Measurements from ENCODE around the gene INPP5B. TPM values are rescaled to one million over a fixed set of nuclear protein-coding genes. Genes with fewer than 3 reads are reported as not detected.
"Not testable (repeated sequence)": the region's sequence is repeated elsewhere in the genome, so short reads cannot be mapped to it uniquely, and the experiment has no call there.

INPP5B gene
- total RNA-seq, 5 donors from 2014 or later (not counting 1 experiment from before 2014, with no cell fraction given), result 27.9 to 35.8 (median 30.9) TPM

DNA sequence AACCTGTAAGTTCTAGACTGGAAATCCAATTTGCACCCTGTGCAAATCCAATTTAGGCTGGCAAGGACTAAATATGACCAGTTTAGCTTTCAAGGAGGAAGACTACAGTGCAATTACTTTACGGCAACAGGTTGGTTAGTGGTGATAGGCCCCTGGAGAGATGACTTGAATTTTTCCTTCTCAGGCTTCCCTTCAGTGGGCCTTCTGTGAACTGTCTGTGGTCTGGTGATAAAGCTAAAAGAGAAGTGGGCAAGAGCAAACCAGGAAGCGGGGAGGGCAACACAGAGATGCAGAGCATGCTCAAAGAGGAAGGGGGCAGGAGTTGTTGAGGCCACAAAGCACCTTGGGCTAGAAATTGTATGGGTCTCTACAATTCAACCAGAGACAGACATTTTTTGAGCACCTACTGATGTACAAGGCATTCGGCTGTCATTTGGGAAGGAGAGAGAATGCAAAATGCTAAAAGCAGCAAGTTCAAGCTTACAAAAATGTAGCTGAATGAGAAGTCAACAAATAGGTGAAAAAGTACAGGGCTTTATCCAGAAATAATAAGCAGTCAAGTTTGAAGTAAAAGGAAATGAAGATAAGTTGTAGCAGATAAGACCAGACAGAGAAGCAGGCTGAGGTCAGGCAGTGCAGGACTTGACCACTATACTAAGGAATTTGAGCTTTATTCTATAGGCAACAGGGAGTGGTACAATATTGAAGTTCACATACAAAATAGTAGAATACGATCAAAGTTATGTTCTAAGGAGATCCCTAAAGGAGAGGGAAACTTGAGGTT lies 23.9 kb downstream of the INPP5B start:
- 35% methylated on average over 2 of the region's 4 CpGs for WGBS (ENCODE audit: insufficient coverage)
- CTCF ChIA-PET, result interaction anchor here in 1 of 2 donors (0.6 kb wide), 1 partner anchor 47 kb away, joined by 3 read pairs; no protein-coding TSS in a partner anchor
- peak in 11 of 35 experiments; percentile 4 to 56 (median 13) for DNase-seq

DNA sequence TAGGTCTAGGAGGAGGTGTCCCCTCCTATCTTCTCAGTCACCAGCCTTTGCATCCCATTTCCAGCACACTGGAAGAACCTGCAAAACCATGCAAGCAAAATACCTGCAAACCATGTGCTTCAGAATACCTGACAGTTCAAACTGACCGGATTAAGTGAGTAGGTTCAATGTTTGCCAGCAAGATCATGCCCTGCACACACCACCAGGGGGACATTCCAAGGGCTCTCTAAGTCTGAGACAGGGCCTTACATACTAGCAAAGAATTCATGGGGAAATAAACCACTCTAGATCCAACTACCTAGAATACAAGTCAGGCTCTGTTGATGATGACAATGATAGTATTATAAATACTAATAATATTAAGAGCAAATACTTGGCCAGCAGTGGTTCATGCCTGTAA lies 27.6 kb downstream of the INPP5B start:
- ChIA-PET CTCF (no interaction called here), POLR2A (no interaction called here)
- peaks cover 3% of the 10 kb centered on the region for H3K36me3 Mint-ChIP-seq
- ATAC-seq (replicated peaks in 1 of 4) (no peak), DNase-seq (peak in 6 of 35 experiments; percentile 6 to 18 (median 13))
- no peaks in the 10 kb centered on the region for H3K9me3 Mint-ChIP-seq
- Histone ChIP-seq H3K9me3 (no peaks in the 10 kb centered on the region), H3K4me3 (ENCODE audit: control insufficient read depth in 1 of 2, extremely low read depth in 1 of 2, low read length in 1 of 2) (no peak overlapping the region), H3K36me3 (ENCODE audit: control insufficient read depth in 2 of 2, extremely low read depth in 1 of 2, insufficient read depth in 1 of 2, low read length in 1 of 2) (peaks cover 0 to 4% of the 10 kb centered on the region in 2 donors), H3K4me1 (ENCODE audit: control insufficient read depth in 1 of 2, extremely low read depth in 1 of 2, insufficient read depth in 2 of 2, low read length in 2 of 2) (peaks cover 3 to 6% of the 10 kb centered on the region in 2 experiments), H3K27me3 (replicated peaks in 1 of 2; ENCODE audit: control insufficient read depth in 2 of 2, extremely low read depth in 1 of 2, insufficient read depth in 2 of 2, low read length in 1 of 2) (no peaks in the 10 kb centered on the region), H3K27ac (ENCODE audit: low read length) (no peak overlapping the region)
- H3K4me3 Mint-ChIP-seq, result no peak overlapping the region
- H3K4me1 Mint-ChIP-seq, result peaks cover 26 to 34% (median 34%) of the 10 kb centered on the region in 3 donors
- H3K27me3 Mint-ChIP-seq, result no peaks in the 10 kb centered on the region
- 100% methylated on average over 1 of the region's 1 CpG for WGBS (ENCODE audit: insufficient coverage)
- no peak overlapping the region for H3K27ac Mint-ChIP-seq

More for the DNA sequence above, 23.9 kb downstream of the INPP5B start:
- POLR2A ChIA-PET, result interaction anchor here (0.6 to 0.7 kb wide), 2 partner anchors 20 to 64 kb away, joined by 3 to 4 read pairs; no protein-coding TSS in a partner anchor
- Mint-ChIP-seq H3K27ac (peak overlapping the region; percentile 84), H3K4me1 (peaks cover 52 to 60% (median 57%) of the 10 kb centered on the region in 3 donors), H3K27me3 (no peaks in the 10 kb centered on the region), H3K9me3 (no peaks in the 10 kb centered on the region), H3K4me3 (peak overlapping the region in 1 of 3 donors; percentile 32), H3K36me3 (peaks cover 3% of the 10 kb centered on the region)
- Histone ChIP-seq H3K27me3 (replicated peaks in 1 of 2; ENCODE audit: control insufficient read depth in 2 of 2, extremely low read depth in 1 of 2, insufficient read depth in 2 of 2, low read length in 1 of 2) (no peaks in the 10 kb centered on the region), H3K27ac (ENCODE audit: low read length) (peak overlapping the region; percentile 47), H3K4me3 (ENCODE audit: control insufficient read depth in 1 of 2, extremely low read depth in 1 of 2, low read length in 1 of 2) (no peak overlapping the region), H3K36me3 (ENCODE audit: control insufficient read depth in 2 of 2, extremely low read depth in 1 of 2, insufficient read depth in 1 of 2, low read length in 1 of 2) (peaks cover 0 to 4% of the 10 kb centered on the region in 2 donors), H3K4me1 (ENCODE audit: control insufficient read depth in 1 of 2, extremely low read depth in 1 of 2, insufficient read depth in 2 of 2, low read length in 2 of 2) (peaks cover 17 to 22% of the 10 kb centered on the region in 2 experiments), H3K9me3 (no peaks in the 10 kb centered on the region)
- ATAC-seq (replicated peaks in 1 of 4), result peak; percentile 34 to 81 (median 52)

DNA sequence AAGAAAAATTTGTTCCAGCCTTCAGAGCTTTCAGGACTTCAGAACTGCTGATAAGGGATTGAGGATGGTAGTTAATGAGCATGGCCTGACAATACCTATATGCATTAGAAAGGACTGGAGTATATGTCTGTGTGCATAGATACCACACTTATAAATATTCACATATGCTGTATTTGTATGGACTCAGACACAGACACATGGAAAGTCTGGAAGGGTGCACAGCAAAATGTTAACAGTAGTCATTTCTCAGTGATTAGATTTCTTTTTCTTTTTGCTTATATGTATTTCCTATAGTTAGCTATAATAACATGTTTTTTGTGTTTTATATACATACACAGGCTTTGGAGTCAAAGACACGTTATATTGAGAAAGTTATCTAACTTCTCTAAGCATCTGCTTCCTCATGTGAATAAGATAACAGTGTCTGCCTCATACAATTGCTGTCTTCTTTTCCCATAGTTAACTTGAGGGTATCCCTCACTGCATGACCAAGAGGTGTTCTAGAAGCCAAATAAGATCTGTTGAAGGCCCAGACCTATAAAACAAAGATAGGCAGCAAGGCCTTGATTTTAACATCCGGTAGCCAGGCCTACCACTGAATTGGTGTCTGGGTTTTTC lies 31.3 kb downstream of the INPP5B start:
- POLR2A ChIA-PET, result no interaction called here
- peaks cover 13 to 21% (median 19%) of the 10 kb centered on the region in 3 donors for H3K4me1 Mint-ChIP-seq

DNA sequence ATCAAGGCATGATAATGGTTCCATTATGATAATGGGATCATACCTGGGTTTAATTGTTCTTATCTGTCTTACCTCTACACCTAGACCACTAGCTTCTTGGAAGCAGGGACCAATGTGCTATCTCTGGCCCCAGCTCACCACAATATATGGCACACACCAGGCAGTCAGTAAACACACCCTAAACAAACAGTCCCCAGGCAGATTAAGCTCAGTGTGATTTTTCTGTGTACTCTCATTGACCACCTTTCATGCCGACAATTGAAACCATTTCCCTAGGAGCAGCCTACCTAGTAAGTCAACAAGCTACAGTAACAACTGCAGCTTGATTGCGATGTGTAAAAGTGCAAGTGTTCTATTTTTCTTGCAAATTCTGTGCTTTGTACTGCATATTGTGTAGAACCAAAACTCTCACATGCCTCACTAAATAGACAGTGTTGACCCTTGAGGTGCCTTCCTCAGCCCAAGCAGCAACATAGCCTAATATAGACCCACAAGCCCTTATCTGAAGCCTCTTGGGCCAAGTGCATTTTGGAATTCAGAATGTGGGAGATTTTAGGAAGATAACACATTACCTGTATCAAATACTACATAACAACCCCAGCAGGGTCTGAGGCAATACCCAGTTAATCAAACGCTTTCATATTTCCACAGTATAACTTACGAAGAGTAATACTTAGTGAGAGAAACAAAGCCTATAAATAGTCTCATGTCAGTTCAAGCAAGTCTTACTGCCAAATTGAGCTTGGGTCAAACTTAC lies 32.0 kb downstream of the INPP5B start:
- Mint-ChIP-seq H3K9me3 (no peaks in the 10 kb centered on the region), H3K4me1 (peaks cover 13 to 17% (median 15%) of the 10 kb centered on the region in 3 donors), H3K27me3 (no peaks in the 10 kb centered on the region), H3K4me3 (no peak overlapping the region), H3K27ac (no peak overlapping the region), H3K36me3 (no peaks in the 10 kb centered on the region)
- CTCF ChIA-PET, result no interaction called here
- Histone ChIP-seq H3K4me1 (ENCODE audit: control insufficient read depth in 1 of 2, extremely low read depth in 1 of 2, insufficient read depth in 2 of 2, low read length in 2 of 2) (no peaks in the 10 kb centered on the region), H3K9me3 (no peaks in the 10 kb centered on the region), H3K27me3 (replicated peaks in 1 of 2; ENCODE audit: control insufficient read depth in 2 of 2, extremely low read depth in 1 of 2, insufficient read depth in 2 of 2, low read length in 1 of 2) (no peaks in the 10 kb centered on the region), H3K4me3 (ENCODE audit: control insufficient read depth in 1 of 2, extremely low read depth in 1 of 2, low read length in 1 of 2) (no peak overlapping the region), H3K36me3 (ENCODE audit: control insufficient read depth in 2 of 2, extremely low read depth in 1 of 2, insufficient read depth in 1 of 2, low read length in 1 of 2) (peaks cover 0 to 2% of the 10 kb centered on the region in 2 donors), H3K27ac (ENCODE audit: low read length) (no peak overlapping the region)
- POLR2A ChIA-PET, result interaction anchor here in 1 of 2 donors (0.6 kb wide), 1 partner anchor 127 kb away, joined by 4 read pairs; no protein-coding TSS in a partner anchor
- DNase-seq, result no peak
- WGBS (ENCODE audit: insufficient coverage), result 90% methylated on average over 2 of the region's 4 CpGs
- ATAC-seq (replicated peaks in 1 of 4), result no peak

More for the DNA sequence above, 31.3 kb downstream of the INPP5B start:
- no peaks in the 10 kb centered on the region for H3K27me3 Mint-ChIP-seq
- Histone ChIP-seq H3K4me3 (ENCODE audit: control insufficient read depth in 1 of 2, extremely low read depth in 1 of 2, low read length in 1 of 2) (no peak overlapping the region), H3K9me3 (no peaks in the 10 kb centered on the region), H3K27me3 (replicated peaks in 1 of 2; ENCODE audit: control insufficient read depth in 2 of 2, extremely low read depth in 1 of 2, insufficient read depth in 2 of 2, low read length in 1 of 2) (no peaks in the 10 kb centered on the region), H3K36me3 (ENCODE audit: control insufficient read depth in 2 of 2, extremely low read depth in 1 of 2, insufficient read depth in 1 of 2, low read length in 1 of 2) (peaks cover 0 to 2% of the 10 kb centered on the region in 2 donors), H3K27ac (ENCODE audit: low read length) (no peak overlapping the region), H3K4me1 (ENCODE audit: control insufficient read depth in 1 of 2, extremely low read depth in 1 of 2, insufficient read depth in 2 of 2, low read length in 2 of 2) (no peaks in the 10 kb centered on the region)
- no peaks in the 10 kb centered on the region for H3K36me3 Mint-ChIP-seq
- no peak overlapping the region for H3K4me3 Mint-ChIP-seq
- WGBS (ENCODE audit: insufficient coverage), result no CpG with 5 or more reads among the region's 2 CpGs
- DNase-seq (no peak), ATAC-seq (replicated peaks in 1 of 4) (no peak)
- CTCF ChIA-PET, result no interaction called here
- no peaks in the 10 kb centered on the region for H3K9me3 Mint-ChIP-seq
- no peak overlapping the region for H3K27ac Mint-ChIP-seq

DNA sequence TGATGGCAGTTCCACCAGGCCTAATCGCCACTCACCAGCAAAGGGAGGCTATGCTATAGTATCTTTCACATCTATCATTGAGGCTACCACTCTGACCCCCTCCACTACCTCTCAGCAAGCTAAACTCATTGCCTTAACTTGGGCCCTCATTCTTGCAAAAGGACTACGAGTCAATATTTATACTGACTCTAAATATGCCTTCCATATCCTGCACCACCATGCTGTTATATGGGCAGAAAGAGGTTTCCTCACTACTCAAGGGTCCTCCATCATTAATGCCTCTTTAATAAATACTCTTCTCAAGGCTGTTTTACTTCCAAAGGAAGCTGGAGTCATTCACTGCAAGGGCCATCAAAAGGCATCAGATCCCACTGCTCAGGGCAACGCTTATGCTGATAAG lies 35.4 kb downstream of the INPP5B start:
- H3K4me3 Mint-ChIP-seq; H3K9me3 ChIP-seq; H3K36me3 Mint-ChIP-seq; ATAC-seq (replicated peaks in 1 of 4); H3K27me3 ChIP-seq (replicated peaks in 1 of 2; ENCODE audit: control insufficient read depth in 2 of 2, extremely low read depth in 1 of 2, insufficient read depth in 2 of 2, low read length in 1 of 2); H3K27ac Mint-ChIP-seq; CTCF ChIA-PET; H3K4me3 ChIP-seq (ENCODE audit: control insufficient read depth in 1 of 2, extremely low read depth in 1 of 2, low read length in 1 of 2); H3K27ac ChIP-seq (ENCODE audit: low read length); DNase-seq; POLR2A ChIA-PET; H3K27me3 Mint-ChIP-seq; H3K36me3 ChIP-seq (ENCODE audit: control insufficient read depth in 2 of 2, extremely low read depth in 1 of 2, insufficient read depth in 1 of 2, low read length in 1 of 2); H3K4me1 ChIP-seq (ENCODE audit: control insufficient read depth in 1 of 2, extremely low read depth in 1 of 2, insufficient read depth in 2 of 2, low read length in 2 of 2): not testable (repeated sequence)
- WGBS (ENCODE audit: insufficient coverage), result 94% methylated on average over 2 of the region's 3 CpGs
- Mint-ChIP-seq H3K9me3 (peaks cover 3 to 17% (median 5%) of the 10 kb centered on the region in 3 donors), H3K4me1 (peaks cover 3 to 16% (median 4%) of the 10 kb centered on the region in 3 donors)

DNA sequence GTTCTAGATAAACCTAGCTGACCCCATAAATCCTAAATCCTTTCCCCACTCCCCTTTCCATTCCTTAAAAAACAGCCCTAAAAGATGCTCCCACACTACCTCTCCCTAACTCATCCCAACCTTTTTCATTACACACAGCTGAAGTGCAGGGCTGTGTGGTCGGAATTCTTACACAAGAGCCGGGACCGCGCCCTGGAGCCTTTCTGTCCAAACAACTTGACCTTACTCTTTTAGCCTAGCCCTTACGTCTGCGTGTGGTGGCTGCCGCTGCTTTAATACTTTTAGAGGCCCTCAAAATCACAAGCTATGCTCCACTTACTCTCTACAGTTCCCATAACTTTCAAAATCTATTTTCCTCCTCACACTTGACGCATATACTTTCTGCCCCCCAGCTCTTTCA lies 36.0 kb downstream of the INPP5B start:
- H3K4me1 ChIP-seq (ENCODE audit: control insufficient read depth in 1 of 2, extremely low read depth in 1 of 2, insufficient read depth in 2 of 2, low read length in 2 of 2); H3K36me3 ChIP-seq (ENCODE audit: control insufficient read depth in 2 of 2, extremely low read depth in 1 of 2, insufficient read depth in 1 of 2, low read length in 1 of 2); H3K27ac Mint-ChIP-seq; H3K27me3 ChIP-seq (replicated peaks in 1 of 2; ENCODE audit: control insufficient read depth in 2 of 2, extremely low read depth in 1 of 2, insufficient read depth in 2 of 2, low read length in 1 of 2); H3K9me3 ChIP-seq; H3K27ac ChIP-seq (ENCODE audit: low read length); H3K27me3 Mint-ChIP-seq; ATAC-seq (replicated peaks in 1 of 4); H3K4me3 Mint-ChIP-seq; CTCF ChIA-PET; DNase-seq; H3K4me3 ChIP-seq (ENCODE audit: control insufficient read depth in 1 of 2, extremely low read depth in 1 of 2, low read length in 1 of 2); POLR2A ChIA-PET: not testable (repeated sequence)
- H3K36me3 Mint-ChIP-seq, result peaks cover 10% of the 10 kb centered on the region
- peaks cover 5 to 17% (median 5%) of the 10 kb centered on the region in 3 donors for H3K9me3 Mint-ChIP-seq
- WGBS (ENCODE audit: insufficient coverage), result 88% methylated on average over 8 of the region's 8 CpGs
- peaks cover 3 to 16% (median 4%) of the 10 kb centered on the region in 3 donors for H3K4me1 Mint-ChIP-seq
